Glutamatergic neuron (in vitro differentiated cells): ENCODE results near the gene NPC2. TPM values are rescaled to one million over a fixed set of nuclear protein-coding genes. Genes with fewer than 3 reads are reported as not detected.

ENCODE experiments used
- DNase-seq: peaks from one replicate; pipeline ENCODE4 v3.0.0; 2022
- H3K27ac Mint-ChIP-seq: one replicate; pipeline ENCODE4 v1.8.0; 2020; ENCODE audit warnings: mild to moderate bottlenecking, mixed read lengths, inconsistent platforms; ENCODE audit not compliant: unreplicated experiment
- H3K27me3 Mint-ChIP-seq: one replicate; pipeline ENCODE4 v1.8.0; 2020; ENCODE audit warnings: mild to moderate bottlenecking, moderate library complexity, mixed read lengths, inconsistent platforms; ENCODE audit not compliant: unreplicated experiment
- H3K36me3 Mint-ChIP-seq: one replicate; pipeline ENCODE4 v1.8.0; 2020; ENCODE audit warnings: mild to moderate bottlenecking, mixed read lengths, inconsistent platforms; ENCODE audit not compliant: unreplicated experiment
- H3K4me1 Mint-ChIP-seq: one replicate; pipeline ENCODE4 v1.8.0; 2020; ENCODE audit warnings: mild to moderate bottlenecking, low read depth, mixed read lengths, inconsistent platforms; ENCODE audit not compliant: unreplicated experiment
- H3K4me3 Mint-ChIP-seq: one replicate; pipeline ENCODE4 v1.8.0; 2020; ENCODE audit warnings: mild to moderate bottlenecking, mixed read lengths, inconsistent platforms; ENCODE audit not compliant: unreplicated experiment
- H3K9me3 Mint-ChIP-seq: one replicate; pipeline ENCODE4 v1.8.0; 2020; ENCODE audit warnings: mild to moderate bottlenecking, moderate library complexity, mixed read lengths, inconsistent platforms; ENCODE audit not compliant: unreplicated experiment
- total RNA-seq: library from RNA; stranded (reverse); fragmentation: NEBNext Ultra II Directional; extraction: Animal tissue kit (Norgen Biotek cat#: 25700); gene quantifications from one replicate; pipeline ENCODE4 v1.2.1, GENCODE V29; 2021; ENCODE audit not compliant: unreplicated experiment
- TF ChIP-seq, protein P1 (sequence below): fragments of 200-600 bp; sonication (generic); IDR thresholded peaks from one replicate; pipeline ENCODE4 v1.5.0; 2021; ENCODE audit not compliant: partially characterized antibody, unreplicated experiment

The NPC2 gene
- total RNA-seq, 1 donor from 2014 or later, result 17.6 TPM

GRCh38 chr14:74480046-74480445, 13.1 kb downstream of the NPC2 start:
- no peak for DNase-seq
- H3K4me1 Mint-ChIP-seq, result peaks cover 8% of the 10 kb centered on the region
- TF ChIP-seq, protein P1, sequence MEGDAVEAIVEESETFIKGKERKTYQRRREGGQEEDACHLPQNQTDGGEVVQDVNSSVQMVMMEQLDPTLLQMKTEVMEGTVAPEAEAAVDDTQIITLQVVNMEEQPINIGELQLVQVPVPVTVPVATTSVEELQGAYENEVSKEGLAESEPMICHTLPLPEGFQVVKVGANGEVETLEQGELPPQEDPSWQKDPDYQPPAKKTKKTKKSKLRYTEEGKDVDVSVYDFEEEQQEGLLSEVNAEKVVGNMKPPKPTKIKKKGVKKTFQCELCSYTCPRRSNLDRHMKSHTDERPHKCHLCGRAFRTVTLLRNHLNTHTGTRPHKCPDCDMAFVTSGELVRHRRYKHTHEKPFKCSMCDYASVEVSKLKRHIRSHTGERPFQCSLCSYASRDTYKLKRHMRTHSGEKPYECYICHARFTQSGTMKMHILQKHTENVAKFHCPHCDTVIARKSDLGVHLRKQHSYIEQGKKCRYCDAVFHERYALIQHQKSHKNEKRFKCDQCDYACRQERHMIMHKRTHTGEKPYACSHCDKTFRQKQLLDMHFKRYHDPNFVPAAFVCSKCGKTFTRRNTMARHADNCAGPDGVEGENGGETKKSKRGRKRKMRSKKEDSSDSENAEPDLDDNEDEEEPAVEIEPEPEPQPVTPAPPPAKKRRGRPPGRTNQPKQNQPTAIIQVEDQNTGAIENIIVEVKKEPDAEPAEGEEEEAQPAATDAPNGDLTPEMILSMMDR, result no peak
- peaks cover 4% of the 10 kb centered on the region for H3K9me3 Mint-ChIP-seq
- no peaks in the 10 kb centered on the region for H3K27me3 Mint-ChIP-seq
- no peaks in the 10 kb centered on the region for H3K36me3 Mint-ChIP-seq
- no peak overlapping the region for H3K27ac Mint-ChIP-seq
- H3K4me3 Mint-ChIP-seq, result no peak overlapping the region

DNA sequence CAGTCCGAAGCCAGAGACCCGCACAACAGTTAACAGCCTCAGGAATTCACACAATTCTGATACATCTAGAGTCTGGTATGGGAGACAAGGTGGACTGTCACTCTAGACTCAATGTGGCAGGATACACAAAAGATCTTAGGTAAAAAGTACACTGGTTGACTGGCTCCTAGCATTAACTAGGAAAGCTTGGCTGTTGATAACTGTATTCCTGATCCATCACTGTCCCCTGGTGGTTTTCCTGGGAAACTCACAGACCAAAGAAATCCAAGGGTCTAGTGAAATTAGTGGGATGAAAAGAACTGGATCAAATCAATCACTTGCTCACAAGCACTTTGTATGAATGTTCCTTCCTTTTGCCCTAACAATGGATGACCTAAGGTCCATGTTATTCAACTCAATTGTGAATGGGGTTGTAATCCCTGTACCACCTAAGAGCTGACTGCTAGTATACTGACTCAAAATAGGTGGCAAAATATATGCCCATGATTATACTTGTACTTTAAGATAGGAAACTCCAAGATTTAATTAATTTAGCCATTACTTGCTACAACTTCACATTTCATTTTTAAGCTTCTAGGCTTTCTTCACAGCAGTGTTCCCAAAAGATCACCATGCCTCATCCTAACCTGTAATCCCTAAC, 14.0 kb downstream of the NPC2 start:
- no peak overlapping the region for H3K27ac Mint-ChIP-seq
- no peaks in the 10 kb centered on the region for H3K36me3 Mint-ChIP-seq
- H3K9me3 Mint-ChIP-seq, result peaks cover 4% of the 10 kb centered on the region
- no peak overlapping the region for H3K4me3 Mint-ChIP-seq
- peaks cover 11% of the 10 kb centered on the region for H3K4me1 Mint-ChIP-seq
- TF ChIP-seq, protein P1, result peak; percentile 81
- no peaks in the 10 kb centered on the region for H3K27me3 Mint-ChIP-seq
- DNase-seq, result no peak

GRCh38 chr14:74476607-74477006, 16.5 kb downstream of the NPC2 start:
- no peak for DNase-seq
- Mint-ChIP-seq H3K27ac (no peak overlapping the region), H3K9me3 (peaks cover 4% of the 10 kb centered on the region), H3K4me3 (no peak overlapping the region), H3K4me1 (peaks cover 11% of the 10 kb centered on the region), H3K36me3 (no peaks in the 10 kb centered on the region), H3K27me3 (no peaks in the 10 kb centered on the region)
- TF ChIP-seq, protein P1, result no peak

DNA sequence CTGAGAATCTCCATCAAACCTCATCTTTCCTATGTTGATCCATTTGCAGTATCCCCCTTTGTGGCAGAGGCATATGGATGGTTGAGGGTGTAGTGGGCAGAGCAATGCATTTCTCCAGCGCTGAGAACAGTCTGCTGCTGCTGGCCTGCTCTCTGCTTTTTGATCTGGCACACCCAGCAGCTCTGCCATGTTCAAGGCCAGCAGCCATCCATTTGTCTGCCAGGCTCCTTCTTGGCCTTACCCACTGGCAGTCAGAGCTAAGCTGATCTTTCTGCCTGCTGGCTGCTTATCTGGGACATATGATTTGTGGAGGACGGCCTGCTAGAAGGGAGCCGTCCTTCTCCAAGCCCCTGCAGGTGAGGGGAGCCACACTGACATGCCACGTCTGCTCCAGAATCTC, 17.0 kb downstream of the NPC2 start:
- H3K9me3 Mint-ChIP-seq, result peaks cover 4% of the 10 kb centered on the region
- no peak overlapping the region for H3K27ac Mint-ChIP-seq
- H3K36me3 Mint-ChIP-seq, result no peaks in the 10 kb centered on the region
- H3K27me3 Mint-ChIP-seq, result no peaks in the 10 kb centered on the region
- no peak overlapping the region for H3K4me3 Mint-ChIP-seq
- peaks cover 11% of the 10 kb centered on the region for H3K4me1 Mint-ChIP-seq
- no peak for DNase-seq
- TF ChIP-seq, protein P1, result no peak

GRCh38 chr14:74475678-74476077, 17.4 kb downstream of the NPC2 start:
- Mint-ChIP-seq H3K4me3 (no peak overlapping the region), H3K27me3 (no peaks in the 10 kb centered on the region), H3K27ac (no peak overlapping the region), H3K9me3 (peaks cover 4% of the 10 kb centered on the region), H3K4me1 (peaks cover 11% of the 10 kb centered on the region), H3K36me3 (no peaks in the 10 kb centered on the region)
- no peak for DNase-seq
- TF ChIP-seq, protein P1, result no peak
